Measurements from ENCODE around the gene NMBR. TPM values are rescaled to one million over a fixed set of nuclear protein-coding genes. Genes with fewer than 3 reads are reported as not detected.

The NMBR gene
- total RNA-seq, 1 experiment from 2014 or later: 0.35 TPM

- no peaks in the 10 kb centered on the region for H3K9me3 ChIP-seq (ENCODE audit: insufficient read depth, low read depth)
- peaks cover 90% of the 10 kb centered on the region for H3K79me2 ChIP-seq (ENCODE audit: low read depth)
- H3K4me2 ChIP-seq: no peak overlapping the region
- no peaks in the 10 kb centered on the region for H3K4me1 ChIP-seq (replicated peaks; ENCODE audit: insufficient read depth)
- H3F3A ChIP-seq (ENCODE audit: insufficient read depth, low read depth): peaks cover 12% of the 10 kb centered on the region; the same call in 1 of the 2 replicates
- ChIA-PET POLR2A (ENCODE audit: unreplicated experiment) (no interaction called here), CTCF (interaction anchor here (0.5 to 1.1 kb wide), 6 partner anchors 9 to 319 kb away, joined by 3 to 8 read pairs (median 4); partner anchors contain the start of gene VTA1)
- H3K27me3 ChIP-seq (ENCODE audit: insufficient read depth, low read depth): no peaks in the 10 kb centered on the region
- peaks cover 37% of the 10 kb centered on the region for H4K20me1 ChIP-seq (ENCODE audit: insufficient read depth)
- no peak overlapping the region for H3K27ac ChIP-seq
- no peak for DNase-seq
- no peaks in the 10 kb centered on the region for H3K9me2 ChIP-seq (ENCODE audit: insufficient read depth)
- H2AFZ ChIP-seq: no peak overlapping the region
- H3K36me3 ChIP-seq (ENCODE audit: low read depth): no peaks in the 10 kb centered on the region
- intact Hi-C loops (cut with micrococcal nuclease; ENCODE audit: unreplicated experiment): loop anchor here (1.0 to 2.0 kb wide), 2 partner anchors 233 to 382 kb away; no protein-coding TSS in a partner anchor
- TF ChIP-seq, protein P1, sequence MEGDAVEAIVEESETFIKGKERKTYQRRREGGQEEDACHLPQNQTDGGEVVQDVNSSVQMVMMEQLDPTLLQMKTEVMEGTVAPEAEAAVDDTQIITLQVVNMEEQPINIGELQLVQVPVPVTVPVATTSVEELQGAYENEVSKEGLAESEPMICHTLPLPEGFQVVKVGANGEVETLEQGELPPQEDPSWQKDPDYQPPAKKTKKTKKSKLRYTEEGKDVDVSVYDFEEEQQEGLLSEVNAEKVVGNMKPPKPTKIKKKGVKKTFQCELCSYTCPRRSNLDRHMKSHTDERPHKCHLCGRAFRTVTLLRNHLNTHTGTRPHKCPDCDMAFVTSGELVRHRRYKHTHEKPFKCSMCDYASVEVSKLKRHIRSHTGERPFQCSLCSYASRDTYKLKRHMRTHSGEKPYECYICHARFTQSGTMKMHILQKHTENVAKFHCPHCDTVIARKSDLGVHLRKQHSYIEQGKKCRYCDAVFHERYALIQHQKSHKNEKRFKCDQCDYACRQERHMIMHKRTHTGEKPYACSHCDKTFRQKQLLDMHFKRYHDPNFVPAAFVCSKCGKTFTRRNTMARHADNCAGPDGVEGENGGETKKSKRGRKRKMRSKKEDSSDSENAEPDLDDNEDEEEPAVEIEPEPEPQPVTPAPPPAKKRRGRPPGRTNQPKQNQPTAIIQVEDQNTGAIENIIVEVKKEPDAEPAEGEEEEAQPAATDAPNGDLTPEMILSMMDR (conservative IDR thresholded peaks at IDR 0.05): peak; percentile 74
- no peak for TF ChIP-seq EZH2 (IDR thresholded peaks at IDR 0.05; ENCODE audit: low read depth)
- no peak overlapping the region for H3K4me3 ChIP-seq
- no TSS peak for BruUV-seq (replicated peaks)
Measured at GRCh38 chr6:142155895-142156757, 9.2 kb upstream of the NMBR start.

DNA sequence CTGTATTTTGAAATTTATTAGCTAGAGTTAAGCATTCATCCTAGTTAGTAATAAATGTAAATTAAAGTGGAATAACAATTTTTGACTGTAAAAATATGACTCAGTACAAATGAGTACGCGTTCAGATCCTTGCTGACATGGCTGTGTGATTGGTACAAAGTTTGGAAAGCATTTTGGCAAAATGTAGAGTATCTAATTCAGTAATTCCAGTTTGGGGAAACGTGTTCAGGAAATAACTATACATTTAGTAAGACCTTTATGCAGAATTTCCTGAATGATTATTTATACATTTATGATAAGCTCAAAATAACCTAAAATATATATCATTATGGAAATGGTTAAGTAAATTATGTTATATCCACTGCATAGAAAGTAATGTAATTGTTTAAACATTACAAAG, 8.2 kb upstream of the NMBR start:
- Histone ChIP-seq H3K4me1 (replicated peaks; ENCODE audit: insufficient read depth) (no peaks in the 10 kb centered on the region), H3K79me2 (ENCODE audit: low read depth) (peaks cover 91% of the 10 kb centered on the region), H4K20me1 (ENCODE audit: insufficient read depth) (peaks cover 32% of the 10 kb centered on the region), H3K27ac (no peak overlapping the region), H3K27me3 (ENCODE audit: insufficient read depth, low read depth) (no peaks in the 10 kb centered on the region), H3K9me2 (ENCODE audit: insufficient read depth) (no peaks in the 10 kb centered on the region), H3K36me3 (ENCODE audit: low read depth) (no peaks in the 10 kb centered on the region), H3K4me3 (no peak overlapping the region), H3K9me3 (ENCODE audit: insufficient read depth, low read depth) (no peaks in the 10 kb centered on the region), H3K4me2 (no peak overlapping the region), H2AFZ (no peak overlapping the region), H3F3A (ENCODE audit: insufficient read depth, low read depth) (peaks cover 12% of the 10 kb centered on the region; the same call in 1 of the 2 replicates)
- POLR2A ChIA-PET (ENCODE audit: unreplicated experiment): interaction anchor here (0.7 kb wide), 1 partner anchor 1274 kb away, joined by 5 read pairs; no protein-coding TSS in a partner anchor
- CTCF ChIA-PET: interaction anchor here (0.9 kb wide), 1 partner anchor 232 kb away, joined by 3 read pairs; no protein-coding TSS in a partner anchor
- no TSS peak for BruUV-seq (replicated peaks)
- intact Hi-C loops (cut with micrococcal nuclease; ENCODE audit: unreplicated experiment): no loop called here
- no peak for DNase-seq
- TF ChIP-seq EZH2 (IDR thresholded peaks at IDR 0.05; ENCODE audit: low read depth): no peak
- TF ChIP-seq, protein P1 (conservative IDR thresholded peaks at IDR 0.05): no peak

DNA sequence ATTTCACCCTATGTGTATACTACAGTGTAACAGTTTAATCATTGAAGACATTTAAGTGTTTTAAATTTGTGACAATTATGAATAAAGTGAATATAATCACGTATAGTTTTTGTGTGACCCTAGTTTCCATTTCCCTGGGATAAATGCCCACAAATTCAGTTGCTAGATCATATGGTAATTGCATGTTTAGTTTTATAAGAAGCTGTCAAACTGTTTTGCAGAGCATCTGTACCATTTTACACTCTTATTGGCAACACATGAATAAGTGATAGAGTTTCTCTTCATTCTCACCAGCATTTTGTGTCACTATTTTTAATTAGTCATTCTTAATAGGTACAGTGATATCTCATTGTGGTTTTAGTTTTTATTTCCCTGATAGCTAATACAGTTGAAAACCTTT, 7.4 kb upstream of the NMBR start:
- H3K4me2 ChIP-seq: no peak overlapping the region
- ChIA-PET POLR2A (ENCODE audit: unreplicated experiment) (no interaction called here), CTCF (no interaction called here)
- H3F3A ChIP-seq (ENCODE audit: insufficient read depth, low read depth): peaks cover 12% of the 10 kb centered on the region; the same call in 1 of the 2 replicates
- intact Hi-C loops (cut with micrococcal nuclease; ENCODE audit: unreplicated experiment): no loop called here
- H3K9me3 ChIP-seq (ENCODE audit: insufficient read depth, low read depth): no peaks in the 10 kb centered on the region
- no peak overlapping the region for H2AFZ ChIP-seq
- peaks cover 92% of the 10 kb centered on the region for H3K79me2 ChIP-seq (ENCODE audit: low read depth)
- BruUV-seq (replicated peaks): no TSS peak
- peaks cover 29% of the 10 kb centered on the region for H4K20me1 ChIP-seq (ENCODE audit: insufficient read depth)
- H3K4me3 ChIP-seq: no peak overlapping the region
- DNase-seq: no peak
- H3K27ac ChIP-seq: no peak overlapping the region
- H3K27me3 ChIP-seq (ENCODE audit: insufficient read depth, low read depth): no peaks in the 10 kb centered on the region
- no peaks in the 10 kb centered on the region for H3K36me3 ChIP-seq (ENCODE audit: low read depth)
- no peaks in the 10 kb centered on the region for H3K9me2 ChIP-seq (ENCODE audit: insufficient read depth)
- H3K4me1 ChIP-seq (replicated peaks; ENCODE audit: insufficient read depth): no peaks in the 10 kb centered on the region
- no peak for TF ChIP-seq EZH2 (IDR thresholded peaks at IDR 0.05; ENCODE audit: low read depth)
- TF ChIP-seq, protein P1 (conservative IDR thresholded peaks at IDR 0.05): no peak
